HepG2 (cell line): ENCODE results near the gene LINGO3. TPM values are rescaled to one million over a fixed set of nuclear protein-coding genes. Genes with fewer than 3 reads are reported as not detected.

ENCODE experiments used
- ATAD3A ChIP-seq: sonication (generic); formaldehyde crosslinking; IDR thresholded peaks from 2 replicates; pipeline ENCODE4 v1.4.0; 2020; ENCODE audit warnings: missing genetic modification reagents
- ELF4 ChIP-seq: sonication (generic); formaldehyde crosslinking; IDR thresholded peaks from 2 replicates; pipeline ENCODE4 v1.5.0; 2020; ENCODE audit warnings: missing genetic modification reagents, mild to moderate bottlenecking, moderate library complexity, borderline replicate concordance
- ETV5 ChIP-seq: IDR thresholded peaks from 2 replicates; pipeline ENCODE4 v1.6.1; 2018; ENCODE audit warnings: missing biosample characterization, missing genetic modification reagents, inconsistent platforms, borderline replicate concordance
- FOXA1 ChIP-seq, 2 experiments: fragments of 450-650 bp in 1 of 2; sonication (generic) in 1 of 2; formaldehyde crosslinking in 1 of 2; IDR thresholded peaks; 2 replicates each; pipeline versions ENCODE4 v1.4.0 to v1.6.1; 2016 to 2020; ENCODE audit warnings: missing genetic modification reagents in 1 of 2
- FOXJ3 ChIP-seq: sonication (generic); formaldehyde crosslinking; IDR thresholded peaks from 2 replicates; pipeline ENCODE4 v1.4.0; 2020; ENCODE audit warnings: missing genetic modification reagents, mild to moderate bottlenecking, borderline replicate concordance
- GABPB1 ChIP-seq: IDR thresholded peaks from 2 replicates; pipeline ENCODE4 v1.6.1; 2016; ENCODE audit warnings: mild to moderate bottlenecking, missing genetic modification reagents, moderate library complexity, missing compliant biosample characterization
- HDAC1 ChIP-seq: sonication (generic); formaldehyde crosslinking; IDR thresholded peaks from 2 replicates; pipeline ENCODE4 v1.5.1; 2020; ENCODE audit warnings: mild to moderate bottlenecking, missing genetic modification reagents
- IKZF4 ChIP-seq: sonication (generic); formaldehyde crosslinking; IDR thresholded peaks from 2 replicates; pipeline ENCODE4 v1.5.1; 2020; ENCODE audit warnings: borderline replicate concordance, mild to moderate bottlenecking, low read depth, missing genetic modification reagents; ENCODE audit errors: not compliant biosample characterization
- ISL2 ChIP-seq: sonication (generic); formaldehyde crosslinking; IDR thresholded peaks from 2 replicates; pipeline ENCODE4 v1.5.0; 2020; ENCODE audit warnings: missing genetic modification reagents
- MAFG ChIP-seq: sonication (generic); formaldehyde crosslinking; IDR thresholded peaks from 2 replicates; pipeline ENCODE4 v1.5.1; 2020; ENCODE audit warnings: mild to moderate bottlenecking, missing genetic modification reagents
- MTF2 ChIP-seq: sonication (generic); formaldehyde crosslinking; IDR thresholded peaks from 2 replicates; pipeline ENCODE4 v1.5.0; 2020; ENCODE audit warnings: missing genetic modification reagents, borderline replicate concordance
- NR2C2 ChIP-seq: sonication (generic); formaldehyde crosslinking; IDR thresholded peaks from 2 replicates; pipeline ENCODE4 v1.4.0; 2020; ENCODE audit warnings: missing genetic modification reagents, mild to moderate bottlenecking, moderate library complexity, borderline replicate concordance
- TOPORS ChIP-seq: sonication (generic); formaldehyde crosslinking; IDR thresholded peaks from 2 replicates; pipeline ENCODE4 v1.8.0; 2023; ENCODE audit warnings: mild to moderate bottlenecking, missing genetic modification reagents
- ZFP37 ChIP-seq: sonication (generic); formaldehyde crosslinking; IDR thresholded peaks from 2 replicates; pipeline ENCODE4 v1.4.0; 2020; ENCODE audit warnings: missing genetic modification reagents, borderline replicate concordance
- ZFP41 ChIP-seq: sonication (generic); formaldehyde crosslinking; IDR thresholded peaks from 2 replicates; pipeline ENCODE4 v1.4.0; 2020; ENCODE audit warnings: mild to moderate bottlenecking, missing genetic modification reagents, borderline replicate concordance
- ZNF563 ChIP-seq: sonication (generic); formaldehyde crosslinking; IDR thresholded peaks from 2 replicates; pipeline ENCODE4 v1.8.0; 2022; ENCODE audit warnings: mild to moderate bottlenecking, moderate library complexity, missing genetic modification reagents
- ZNF737 ChIP-seq: sonication (generic); formaldehyde crosslinking; IDR thresholded peaks from 2 replicates; pipeline ENCODE4 v1.5.0; 2020; ENCODE audit warnings: missing genetic modification reagents, mild to moderate bottlenecking, borderline replicate concordance
- ZNF768 ChIP-seq: sonication (generic); formaldehyde crosslinking; IDR thresholded peaks from 2 replicates; pipeline ENCODE4 v1.4.0; 2020; ENCODE audit warnings: missing genetic modification reagents
- polyA plus RNA-seq, 8 experiments: library from polyadenylated mRNA; depleted of rRNA in 3 of 8; stranded (reverse) in 7 of 8; unstranded in 1 of 8; fragments of >200 nt; fragmentation: Illumina TruSeq in 4 of 8; extraction: Trizol in 4 of 8; gene quantifications; 2 replicates each; pipeline versions ENCODE4 v1.2.1 to v1.2.3, GENCODE V29; 2011 to 2016; ENCODE audit warnings: low read depth in 4 of 8, missing spikeins in 1 of 8, mixed read lengths in 1 of 8; ENCODE audit not compliant: insufficient read depth in 1 of 8
- total RNA-seq, 5 experiments: library from RNA; depleted of rRNA; stranded (reverse); fragments of >200 nt; fragmentation: Illumina TruSeq; extraction: Trizol; gene quantifications; 2 replicates each; pipeline ENCODE4 v1.2.3, GENCODE V29; 2016; ENCODE audit warnings: low read depth in 1 of 5
- TF ChIP-seq, protein P1 (sequence below): IDR thresholded peaks from 2 replicates; pipeline ENCODE4 v1.6.1; 2016; ENCODE audit warnings: missing compliant biosample characterization, missing genetic modification reagents, borderline replicate concordance
- TF ChIP-seq, protein P2 (sequence below): sonication (generic); formaldehyde crosslinking; IDR thresholded peaks from 2 replicates; pipeline ENCODE4 v1.4.0; 2020; ENCODE audit warnings: missing genetic modification reagents, borderline replicate concordance
- TF ChIP-seq, protein P3 (sequence below): sonication (generic); formaldehyde crosslinking; IDR thresholded peaks from 2 replicates; pipeline ENCODE4 v1.4.0; 2020; ENCODE audit warnings: missing genetic modification reagents, borderline replicate concordance
- TF ChIP-seq, protein P4 (sequence below): sonication (generic); formaldehyde crosslinking; conservative IDR thresholded peaks from 2 replicates; pipeline ENCODE4 v1.8.0; 2022; ENCODE audit warnings: low read depth, missing genetic modification reagents

LINGO3 gene
- total and polyA plus RNA-seq, 2 of the 13 experiments (the other 11 are each of a cell fraction or from before 2014, with no cell fraction given), result not detected

DNA sequence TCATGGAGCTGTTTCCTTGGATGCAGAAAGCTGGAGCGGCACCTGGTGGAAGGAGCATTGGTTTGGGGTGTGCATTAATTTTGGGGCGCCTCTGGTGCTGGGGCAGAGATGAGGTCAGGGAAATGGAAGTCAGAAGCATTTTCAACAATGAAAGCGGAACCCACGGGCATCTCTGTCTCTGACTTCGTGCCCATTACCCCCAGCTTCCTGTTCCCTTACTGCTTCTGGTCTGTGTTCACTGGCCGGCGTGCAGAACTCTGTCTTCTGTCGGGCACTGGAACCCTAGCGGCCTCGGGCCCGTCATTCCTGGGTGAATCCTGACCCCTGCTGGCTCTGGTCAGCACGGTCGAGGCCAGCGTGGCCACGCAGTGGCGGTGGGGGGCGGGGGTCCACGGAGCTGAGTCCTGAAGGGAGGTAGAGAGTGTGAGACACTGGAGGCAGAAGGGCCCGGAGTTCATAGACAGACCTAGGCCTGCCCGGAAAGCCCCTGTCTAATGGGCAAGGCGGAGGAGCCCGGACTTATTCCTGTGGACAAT, 7.9 kb upstream of the LINGO3 start (continued):
- TF ChIP-seq, protein P1, sequence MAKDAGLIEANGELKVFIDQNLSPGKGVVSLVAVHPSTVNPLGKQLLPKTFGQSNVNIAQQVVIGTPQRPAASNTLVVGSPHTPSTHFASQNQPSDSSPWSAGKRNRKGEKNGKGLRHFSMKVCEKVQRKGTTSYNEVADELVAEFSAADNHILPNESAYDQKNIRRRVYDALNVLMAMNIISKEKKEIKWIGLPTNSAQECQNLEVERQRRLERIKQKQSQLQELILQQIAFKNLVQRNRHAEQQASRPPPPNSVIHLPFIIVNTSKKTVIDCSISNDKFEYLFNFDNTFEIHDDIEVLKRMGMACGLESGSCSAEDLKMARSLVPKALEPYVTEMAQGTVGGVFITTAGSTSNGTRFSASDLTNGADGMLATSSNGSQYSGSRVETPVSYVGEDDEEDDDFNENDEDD (CRISPR knock-in tag), result 0 out of 2 replicates have a peak, but pooled peaks have one; percentile 39
- TF ChIP-seq ZNF563, result no peak
- TF ChIP-seq, protein P2, sequence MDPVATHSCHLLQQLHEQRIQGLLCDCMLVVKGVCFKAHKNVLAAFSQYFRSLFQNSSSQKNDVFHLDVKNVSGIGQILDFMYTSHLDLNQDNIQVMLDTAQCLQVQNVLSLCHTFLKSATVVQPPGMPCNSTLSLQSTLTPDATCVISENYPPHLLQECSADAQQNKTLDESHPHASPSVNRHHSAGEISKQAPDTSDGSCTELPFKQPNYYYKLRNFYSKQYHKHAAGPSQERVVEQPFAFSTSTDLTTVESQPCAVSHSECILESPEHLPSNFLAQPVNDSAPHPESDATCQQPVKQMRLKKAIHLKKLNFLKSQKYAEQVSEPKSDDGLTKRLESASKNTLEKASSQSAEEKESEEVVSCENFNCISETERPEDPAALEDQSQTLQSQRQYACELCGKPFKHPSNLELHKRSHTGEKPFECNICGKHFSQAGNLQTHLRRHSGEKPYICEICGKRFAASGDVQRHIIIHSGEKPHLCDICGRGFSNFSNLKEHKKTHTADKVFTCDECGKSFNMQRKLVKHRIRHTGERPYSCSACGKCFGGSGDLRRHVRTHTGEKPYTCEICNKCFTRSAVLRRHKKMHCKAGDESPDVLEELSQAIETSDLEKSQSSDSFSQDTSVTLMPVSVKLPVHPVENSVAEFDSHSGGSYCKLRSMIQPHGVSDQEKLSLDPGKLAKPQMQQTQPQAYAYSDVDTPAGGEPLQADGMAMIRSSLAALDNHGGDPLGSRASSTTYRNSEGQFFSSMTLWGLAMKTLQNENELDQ (CRISPR knock-in tag), result no peak
- TF ChIP-seq ATAD3A (CRISPR knock-in tag), result no peak
- no peak for TF ChIP-seq ISL2 (CRISPR knock-in tag)
- peak; percentile 56; the same call in 1 of the 2 replicates for TF ChIP-seq NR2C2 (CRISPR knock-in tag)
- TF ChIP-seq ELF4 (CRISPR knock-in tag), result no peak
- peak; percentile 54; the same call in 1 of the 2 replicates for TF ChIP-seq MTF2 (CRISPR knock-in tag)
- no peak for TF ChIP-seq ZNF737 (CRISPR knock-in tag)
- 0 out of 2 replicates have a peak, but pooled peaks have one; percentile 7 for TF ChIP-seq ETV5 (CRISPR knock-in tag)
- TF ChIP-seq, protein P3, sequence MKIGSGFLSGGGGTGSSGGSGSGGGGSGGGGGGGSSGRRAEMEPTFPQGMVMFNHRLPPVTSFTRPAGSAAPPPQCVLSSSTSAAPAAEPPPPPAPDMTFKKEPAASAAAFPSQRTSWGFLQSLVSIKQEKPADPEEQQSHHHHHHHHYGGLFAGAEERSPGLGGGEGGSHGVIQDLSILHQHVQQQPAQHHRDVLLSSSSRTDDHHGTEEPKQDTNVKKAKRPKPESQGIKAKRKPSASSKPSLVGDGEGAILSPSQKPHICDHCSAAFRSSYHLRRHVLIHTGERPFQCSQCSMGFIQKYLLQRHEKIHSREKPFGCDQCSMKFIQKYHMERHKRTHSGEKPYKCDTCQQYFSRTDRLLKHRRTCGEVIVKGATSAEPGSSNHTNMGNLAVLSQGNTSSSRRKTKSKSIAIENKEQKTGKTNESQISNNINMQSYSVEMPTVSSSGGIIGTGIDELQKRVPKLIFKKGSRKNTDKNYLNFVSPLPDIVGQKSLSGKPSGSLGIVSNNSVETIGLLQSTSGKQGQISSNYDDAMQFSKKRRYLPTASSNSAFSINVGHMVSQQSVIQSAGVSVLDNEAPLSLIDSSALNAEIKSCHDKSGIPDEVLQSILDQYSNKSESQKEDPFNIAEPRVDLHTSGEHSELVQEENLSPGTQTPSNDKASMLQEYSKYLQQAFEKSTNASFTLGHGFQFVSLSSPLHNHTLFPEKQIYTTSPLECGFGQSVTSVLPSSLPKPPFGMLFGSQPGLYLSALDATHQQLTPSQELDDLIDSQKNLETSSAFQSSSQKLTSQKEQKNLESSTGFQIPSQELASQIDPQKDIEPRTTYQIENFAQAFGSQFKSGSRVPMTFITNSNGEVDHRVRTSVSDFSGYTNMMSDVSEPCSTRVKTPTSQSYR (CRISPR knock-in tag), result peak; percentile 89
- no peak; the same call in 1 of the 2 replicates for TF ChIP-seq ZFP41
- TF ChIP-seq IKZF4, result no peak
- no peak for TF ChIP-seq FOXA1 (IDR thresholded peaks at IDR 0.05)
- no peak for TF ChIP-seq FOXA1 (CRISPR knock-in tag; IDR thresholded peaks at IDR 0.05)
- TF ChIP-seq, protein P4, sequence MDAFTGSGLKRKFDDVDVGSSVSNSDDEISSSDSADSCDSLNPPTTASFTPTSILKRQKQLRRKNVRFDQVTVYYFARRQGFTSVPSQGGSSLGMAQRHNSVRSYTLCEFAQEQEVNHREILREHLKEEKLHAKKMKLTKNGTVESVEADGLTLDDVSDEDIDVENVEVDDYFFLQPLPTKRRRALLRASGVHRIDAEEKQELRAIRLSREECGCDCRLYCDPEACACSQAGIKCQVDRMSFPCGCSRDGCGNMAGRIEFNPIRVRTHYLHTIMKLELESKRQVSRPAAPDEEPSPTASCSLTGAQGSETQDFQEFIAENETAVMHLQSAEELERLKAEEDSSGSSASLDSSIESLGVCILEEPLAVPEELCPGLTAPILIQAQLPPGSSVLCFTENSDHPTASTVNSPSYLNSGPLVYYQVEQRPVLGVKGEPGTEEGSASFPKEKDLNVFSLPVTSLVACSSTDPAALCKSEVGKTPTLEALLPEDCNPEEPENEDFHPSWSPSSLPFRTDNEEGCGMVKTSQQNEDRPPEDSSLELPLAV (CRISPR knock-in tag), result no peak
- peak; percentile 71 for TF ChIP-seq GABPB1 (CRISPR knock-in tag)
- no peak for TF ChIP-seq FOXJ3
- no peak for TF ChIP-seq TOPORS (CRISPR knock-in tag)
- peak; percentile 68; the same call in 1 of the 2 replicates for TF ChIP-seq ZNF768 (CRISPR knock-in tag)
- no peak for TF ChIP-seq ZFP37 (CRISPR knock-in tag)
- no peak for TF ChIP-seq MAFG
- peak; percentile 59 for TF ChIP-seq HDAC1 (CRISPR knock-in tag)
